Gastroesophageal sphincter (tissue), 4 donors: Measurements from ENCODE around the gene TMEM108. TPM values are rescaled to one million over a fixed set of nuclear protein-coding genes. Genes with fewer than 3 reads are reported as not detected.

ENCODE experiments used
- ATAC-seq: fragments of 150-250 bp; one replicate; pipeline ENCODE4 v1.9.1; 2016; ENCODE audit warnings: mild to moderate bottlenecking, moderate library complexity
- H3K27ac ChIP-seq, 4 donors: fragments of 200-600 bp; sonication (generic) in 3 of 4; 1 replicate in 3 of 4; 2 replicates in 1 of 4; pipeline ENCODE4 v1.5.1; 2016 to 2019
- H3K27me3 ChIP-seq: fragments of 200-600 bp; sonication (generic); one replicate; pipeline ENCODE4 v1.5.1; 2019
- H3K36me3 ChIP-seq, 2 donors: fragments of 200-600 bp; sonication (generic); one replicate each; pipeline ENCODE4 v1.5.1; 2019; ENCODE audit warnings: control low read depth in 1 of 2
- H3K4me1 ChIP-seq, 3 donors: fragments of 200-600 bp; sonication (generic); 1 replicate in 2 of 3; 2 replicates in 1 of 3; pipeline ENCODE4 v1.5.1; 2016 to 2019; ENCODE audit warnings: control low read depth in 2 of 3
- H3K4me3 ChIP-seq, 2 donors: fragments of 200-600 bp; sonication (generic); one replicate each; pipeline ENCODE4 v1.5.1; 2019; ENCODE audit warnings: mild to moderate bottlenecking in 1 of 2, moderate library complexity in 1 of 2
- H3K9me3 ChIP-seq, 3 donors: fragments of 200-600 bp; sonication (generic); one replicate each; pipeline ENCODE4 v1.5.1; 2017 to 2019; ENCODE audit warnings: control low read depth in 2 of 3
- CTCF ChIP-seq, 4 experiments: fragments of 200-600 bp in 2 of 4; fragments of 450-650 bp in 2 of 4; sonication (generic) in 1 of 4; IDR thresholded peaks; one replicate each; pipeline ENCODE4 v1.5.1; 2017 to 2019; ENCODE audit warnings: antibody characterized with exemption in 4 of 4, mild to moderate bottlenecking in 2 of 4, moderate library complexity in 2 of 4
- EP300 ChIP-seq: sonication (generic); formaldehyde crosslinking; IDR thresholded peaks from one replicate; pipeline ENCODE4 v1.6.1; 2017; ENCODE audit warnings: antibody characterized with exemption, mild to moderate bottlenecking
- POLR2A ChIP-seq, 2 donors: fragments of 450-650 bp; IDR thresholded peaks; one replicate each; pipeline ENCODE4 v1.6.1; 2017; ENCODE audit warnings: antibody characterized with exemption in 2 of 2, mild to moderate bottlenecking in 2 of 2, moderate library complexity in 1 of 2
- POLR2AphosphoS5 ChIP-seq: sonication (generic); formaldehyde crosslinking; IDR thresholded peaks from one replicate; pipeline ENCODE4 v1.6.1; 2017; ENCODE audit warnings: antibody characterized with exemption
- WGBS, 2 donors: methylation state at CpG; one replicate each; pipeline ENCODE4 v1.1.5; 2018; ENCODE audit warnings: low coverage in 1 of 2; 5-methylcytosine and 5-hydroxymethylcytosine counted together
- total RNA-seq, 4 donors: library from RNA; depleted of rRNA; stranded (reverse); fragments of >200 nt; gene quantifications; one replicate each; pipeline ENCODE4 v1.1.0, GENCODE V29; 2016

The TMEM108 gene
- total RNA-seq, 4 donors from 2014 or later: 2.7 to 7.3 (median 4.1) TPM

- Histone ChIP-seq H3K9me3 (peaks cover 0 to under 1% (median 0%) of the 10 kb centered on the region in 3 donors), H3K36me3 (no peaks in the 10 kb centered on the region), H3K4me1 (peaks cover 0 to 25% (median 0%) of the 10 kb centered on the region in 3 donors), H3K27me3 (no peaks in the 10 kb centered on the region), H3K27ac (no peak overlapping the region), H3K4me3 (no peak overlapping the region)
- TF ChIP-seq CTCF (IDR thresholded peaks at IDR 0.05): no peak
- TF ChIP-seq POLR2A (IDR thresholded peaks at IDR 0.05): no peak
- no peak for TF ChIP-seq EP300
- no peak for TF ChIP-seq POLR2AphosphoS5
- ATAC-seq: no peak
Observed at GRCh38 chr3:133211856-133212255, 173.7 kb downstream of the TMEM108 start.

- WGBS, 2 donors: 86 to 88% methylated on average over 1 to 2 of the region's 2 CpGs
- Histone ChIP-seq H3K9me3 (peaks cover 0 to 10% (median 0%) of the 10 kb centered on the region in 3 donors), H3K36me3 (no peaks in the 10 kb centered on the region), H3K4me1 (peaks cover 0 to 25% (median 0%) of the 10 kb centered on the region in 3 donors), H3K27ac (no peak overlapping the region), H3K4me3 (no peak overlapping the region), H3K27me3 (no peaks in the 10 kb centered on the region)
- no peak for TF ChIP-seq CTCF (IDR thresholded peaks at IDR 0.05)
- no peak for TF ChIP-seq EP300
- TF ChIP-seq POLR2AphosphoS5: no peak
- no peak for TF ChIP-seq POLR2A (IDR thresholded peaks at IDR 0.05)
- ATAC-seq: no peak
Observed at GRCh38 chr3:133213937-133214336, 175.7 kb downstream of the TMEM108 start.

GRCh38 chr3:133227813-133228212 lies 189.6 kb downstream of the TMEM108 start:
- ATAC-seq: no peak
- no peaks in the 10 kb centered on the region for H3K4me1 ChIP-seq
- WGBS, 2 donors: 52 to 56% methylated on average over 3 of the region's 3 CpGs

GRCh38 chr3:133230195-133230594 lies 192.0 kb downstream of the TMEM108 start:
- WGBS, 2 donors: 36 to 50% methylated on average over 4 of the region's 4 CpGs
- Histone ChIP-seq H3K27me3 (no peaks in the 10 kb centered on the region), H3K4me3 (no peak overlapping the region), H3K9me3 (no peaks in the 10 kb centered on the region), H3K27ac (no peak overlapping the region), H3K36me3 (no peaks in the 10 kb centered on the region), H3K4me1 (no peaks in the 10 kb centered on the region)
- TF ChIP-seq EP300 (no peak), CTCF (IDR thresholded peaks at IDR 0.05) (no peak)
- no peak for ATAC-seq

More at GRCh38 chr3:133227813-133228212, 189.6 kb downstream of the TMEM108 start:
- Histone ChIP-seq H3K27ac (no peak overlapping the region), H3K36me3 (no peaks in the 10 kb centered on the region), H3K9me3 (peaks cover 0 to 8% (median 0%) of the 10 kb centered on the region in 3 donors), H3K27me3 (no peaks in the 10 kb centered on the region), H3K4me3 (no peak overlapping the region)
- TF ChIP-seq POLR2AphosphoS5: no peak

GRCh38 chr3:133236901-133237300 lies 198.7 kb downstream of the TMEM108 start:
- H3K27ac ChIP-seq: no peak overlapping the region
- no peak for ATAC-seq
- 80 to 85% methylated on average over 1 of the region's 1 CpG for WGBS, 2 donors
- H3K36me3 ChIP-seq: no peaks in the 10 kb centered on the region
- no peaks in the 10 kb centered on the region for H3K4me1 ChIP-seq
- H3K4me3 ChIP-seq: no peak overlapping the region
- H3K9me3 ChIP-seq: no peaks in the 10 kb centered on the region
- no peak for TF ChIP-seq POLR2A (IDR thresholded peaks at IDR 0.05)
- TF ChIP-seq POLR2AphosphoS5: no peak
- no peak for TF ChIP-seq EP300
- TF ChIP-seq CTCF (IDR thresholded peaks at IDR 0.05): no peak
- H3K27me3 ChIP-seq: no peaks in the 10 kb centered on the region
